Measurements from ENCODE around the gene BMPR1A.

Gene BMPR1A

GRCh38 chr10:86870679-86871078 is 114.3 kb downstream of the BMPR1A start:
- no peaks in the 10 kb centered on the region for H3K4me1 ChIP-seq (ENCODE audit: insufficient read depth, poor library complexity, severe bottlenecking)
- no peak overlapping the region for H3K27ac ChIP-seq (ENCODE audit: poor library complexity, severe bottlenecking)
- TF ChIP-seq CTCF (IDR thresholded peaks at IDR 0.05; ENCODE audit: poor library complexity, severe bottlenecking), result no peak
- H3K4me3 ChIP-seq (ENCODE audit: severe bottlenecking), result no peak overlapping the region
- no peaks in the 10 kb centered on the region for H3K27me3 ChIP-seq (ENCODE audit: insufficient read depth, poor library complexity, severe bottlenecking)
- ATAC-seq (ENCODE audit: low read depth) (no peak), DNase-seq (ENCODE audit: low spot score) (no peak)
- H3K36me3 ChIP-seq (ENCODE audit: low read depth), result no peaks in the 10 kb centered on the region
- no peaks in the 10 kb centered on the region for H3K9me3 ChIP-seq (ENCODE audit: severe bottlenecking)

DNA sequence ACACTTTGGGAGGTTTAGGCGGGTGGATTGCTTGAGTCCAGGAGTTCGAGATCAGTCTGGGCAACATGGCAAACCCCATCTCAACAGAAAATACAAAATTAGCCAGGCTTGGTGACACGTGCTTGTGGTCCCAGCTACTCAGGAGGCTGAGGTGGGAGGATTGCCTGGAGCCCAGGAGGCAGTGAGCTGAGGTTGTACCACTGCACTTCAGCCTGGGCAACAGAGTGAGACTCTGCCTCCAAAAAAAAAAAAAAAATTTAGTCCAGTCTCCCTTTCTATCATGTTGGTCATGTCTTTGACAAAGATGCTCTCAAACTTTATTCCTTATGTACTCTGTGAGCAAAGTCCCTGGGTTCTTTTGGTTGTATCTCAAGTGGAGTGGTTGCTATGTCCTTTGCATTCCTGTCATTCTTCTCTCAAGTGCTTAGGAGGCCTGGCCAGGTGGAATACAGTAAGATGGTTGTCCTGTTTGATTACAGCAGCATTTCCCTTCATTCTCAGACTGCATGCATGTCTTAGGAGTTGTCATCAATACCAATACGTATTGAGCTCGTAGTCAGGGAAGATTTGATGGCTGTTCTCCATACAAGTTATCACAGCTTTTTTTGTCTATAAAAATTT is 115.3 kb downstream of the BMPR1A start:
- Histone ChIP-seq H3K4me3 (ENCODE audit: severe bottlenecking) (no peak overlapping the region), H3K9me3 (ENCODE audit: severe bottlenecking) (no peaks in the 10 kb centered on the region), H3K4me1 (ENCODE audit: insufficient read depth, poor library complexity, severe bottlenecking) (no peaks in the 10 kb centered on the region), H3K27me3 (ENCODE audit: insufficient read depth, poor library complexity, severe bottlenecking) (no peaks in the 10 kb centered on the region), H3K27ac (ENCODE audit: poor library complexity, severe bottlenecking) (no peak overlapping the region), H3K36me3 (ENCODE audit: low read depth) (peaks cover 8% of the 10 kb centered on the region; the same call in 1 of the 2 replicates)
- no peak for ATAC-seq (ENCODE audit: low read depth)
- DNase-seq (ENCODE audit: low spot score), result no peak
- no peak for TF ChIP-seq CTCF (IDR thresholded peaks at IDR 0.05; ENCODE audit: poor library complexity, severe bottlenecking)

- H3K4me1 ChIP-seq (ENCODE audit: insufficient read depth, poor library complexity, severe bottlenecking), result no peaks in the 10 kb centered on the region
- H3K36me3 ChIP-seq (ENCODE audit: low read depth), result peaks cover 15% of the 10 kb centered on the region; the same call in 1 of the 2 replicates
- H3K27ac ChIP-seq (ENCODE audit: poor library complexity, severe bottlenecking), result no peak overlapping the region
- H3K27me3 ChIP-seq (ENCODE audit: insufficient read depth, poor library complexity, severe bottlenecking), result no peaks in the 10 kb centered on the region
- peaks cover under 1% of the 10 kb centered on the region for H3K9me3 ChIP-seq (ENCODE audit: severe bottlenecking)
- no peak for TF ChIP-seq CTCF (IDR thresholded peaks at IDR 0.05; ENCODE audit: poor library complexity, severe bottlenecking)
- H3K4me3 ChIP-seq (ENCODE audit: severe bottlenecking), result no peak overlapping the region
- no peak for DNase-seq (ENCODE audit: low spot score)
- no peak for ATAC-seq (ENCODE audit: low read depth)
These were observed 116.3 kb downstream of the BMPR1A start for GRCh38 chr10:86872757-86873156.

DNA sequence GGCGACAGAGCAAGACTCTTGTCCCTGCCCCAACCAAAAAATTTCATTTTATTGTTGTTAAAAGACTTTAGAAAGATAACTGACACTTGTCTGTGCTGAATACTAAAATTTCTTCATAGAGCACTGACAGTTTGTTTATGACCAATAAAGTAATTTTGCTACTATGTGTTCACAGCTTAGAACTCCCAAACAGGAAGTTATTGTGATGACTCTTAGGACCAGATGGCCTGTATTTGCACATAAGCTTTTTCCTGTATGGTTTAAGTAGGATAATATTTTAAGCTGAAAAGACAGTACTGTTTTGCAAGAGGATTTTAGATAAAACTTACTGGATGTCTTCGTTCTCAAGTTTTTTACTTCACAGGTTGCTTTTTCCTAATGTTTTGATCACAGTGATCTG is 120.3 kb downstream of the BMPR1A start:
- no peak for ATAC-seq (ENCODE audit: low read depth)
- Histone ChIP-seq H3K4me3 (ENCODE audit: severe bottlenecking) (no peak overlapping the region), H3K27me3 (ENCODE audit: insufficient read depth, poor library complexity, severe bottlenecking) (no peaks in the 10 kb centered on the region), H3K36me3 (ENCODE audit: low read depth) (peaks cover 18% of the 10 kb centered on the region; the same call in 1 of the 2 replicates), H3K9me3 (ENCODE audit: severe bottlenecking) (peaks cover 2% of the 10 kb centered on the region), H3K27ac (ENCODE audit: poor library complexity, severe bottlenecking) (no peak overlapping the region), H3K4me1 (ENCODE audit: insufficient read depth, poor library complexity, severe bottlenecking) (no peaks in the 10 kb centered on the region)
- no peak for DNase-seq (ENCODE audit: low spot score)
- TF ChIP-seq CTCF (IDR thresholded peaks at IDR 0.05; ENCODE audit: poor library complexity, severe bottlenecking), result no peak

DNA sequence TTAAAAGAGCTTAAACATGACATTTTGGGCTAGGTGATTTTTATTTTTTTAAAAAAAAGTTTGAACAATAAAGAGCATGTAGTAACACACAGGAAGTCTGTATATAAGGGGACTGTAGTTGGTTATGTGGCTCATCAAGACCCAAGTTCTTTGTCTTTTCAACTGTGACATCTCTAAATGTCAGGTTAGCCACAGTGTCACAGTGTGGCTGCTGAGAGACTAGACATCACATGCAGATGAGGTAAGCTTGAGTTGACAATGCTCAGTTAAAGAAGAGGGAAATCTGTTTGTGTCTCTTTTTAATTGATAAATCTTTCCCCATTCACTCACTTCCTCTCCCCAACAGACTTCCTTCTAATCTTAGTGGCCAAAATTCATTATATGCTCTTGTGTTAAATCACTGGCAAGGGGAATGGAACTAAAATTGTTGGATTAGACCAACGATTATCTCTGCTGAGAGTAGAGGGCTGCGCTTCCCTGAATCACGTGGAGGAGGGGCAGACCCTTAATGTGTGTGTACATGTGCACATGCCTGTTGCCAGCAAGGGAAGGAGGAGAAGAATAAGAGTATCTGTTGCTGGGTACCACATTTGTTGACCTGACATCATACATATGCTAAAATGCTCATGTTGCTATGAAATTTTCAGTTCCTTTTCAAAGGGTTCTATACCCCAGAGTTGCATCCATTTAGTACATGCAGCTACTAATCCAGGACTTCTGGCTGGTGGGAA is 122.7 kb downstream of the BMPR1A start:
- ATAC-seq (ENCODE audit: low read depth), result no peak
- H3K27me3 ChIP-seq (ENCODE audit: insufficient read depth, poor library complexity, severe bottlenecking), result no peaks in the 10 kb centered on the region

More for the DNA sequence above, 122.7 kb downstream of the BMPR1A start:
- no peak for TF ChIP-seq CTCF (IDR thresholded peaks at IDR 0.05; ENCODE audit: poor library complexity, severe bottlenecking)
- Histone ChIP-seq H3K4me3 (ENCODE audit: severe bottlenecking) (no peak overlapping the region), H3K4me1 (ENCODE audit: insufficient read depth, poor library complexity, severe bottlenecking) (no peaks in the 10 kb centered on the region), H3K27ac (ENCODE audit: poor library complexity, severe bottlenecking) (no peak overlapping the region), H3K9me3 (ENCODE audit: severe bottlenecking) (peaks cover 2% of the 10 kb centered on the region), H3K36me3 (ENCODE audit: low read depth) (peaks cover 18% of the 10 kb centered on the region; the same call in 1 of the 2 replicates)
- DNase-seq (ENCODE audit: low spot score), result no peak

Measured in RWPE2 (cell line).